Kidney tubule cell (primary cell): ENCODE results near the gene MAP1LC3B.
"Not testable (repeated sequence)": the region's sequence is repeated elsewhere in the genome, so short reads cannot be mapped to it uniquely, and the experiment has no call there.

ENCODE experiments used
- DNase-seq: peaks from one replicate; pipeline ENCODE4 v3.0.0-alpha.2; 2018; ENCODE audit warnings: low spot score

Gene MAP1LC3B

DNA sequence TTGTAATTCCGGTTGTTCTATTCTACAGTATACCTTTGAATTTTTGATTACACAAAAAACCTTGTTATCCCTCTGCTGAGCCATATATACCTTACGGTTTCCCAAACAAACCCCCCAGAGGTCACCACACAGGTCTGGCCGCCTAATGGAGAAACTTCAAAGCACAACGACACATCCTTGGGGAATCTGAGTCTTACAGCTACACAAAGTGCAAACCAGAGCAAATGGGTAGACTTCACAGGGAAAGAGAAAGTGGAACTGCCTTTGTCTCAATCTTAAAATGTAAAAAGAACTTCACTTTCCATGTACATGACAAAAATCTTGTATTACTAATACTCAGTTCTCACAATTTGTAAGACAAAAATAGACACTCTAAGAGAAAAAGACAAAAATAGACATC lies 11.3 kb upstream of the MAP1LC3B start:
- peak; percentile 44 for DNase-seq

GRCh38 chr16:87382023-87382785 lies 9.9 kb upstream of the MAP1LC3B start:
- no peak for DNase-seq

- DNase-seq, result peak; percentile 96
Observed at GRCh38 chr16:87383505-87384161, 8.5 kb upstream of the MAP1LC3B start, which contains the start of gene FBXO31. Gene FBXO31 (minus strand): TSS chr16:87383776. CDS start chr16:87383744, 32 bp downstream.

GRCh38 chr16:87384162-87384874 lies 7.8 kb upstream of the MAP1LC3B start:
- no peak for DNase-seq

GRCh38 chr16:87384875-87385167 lies 7.3 kb upstream of the MAP1LC3B start:
- peak; percentile 43 for DNase-seq

- DNase-seq, result peak; percentile 100
Observed at GRCh38 chr16:87387942-87388817, 4.0 kb upstream of the MAP1LC3B start.

DNA sequence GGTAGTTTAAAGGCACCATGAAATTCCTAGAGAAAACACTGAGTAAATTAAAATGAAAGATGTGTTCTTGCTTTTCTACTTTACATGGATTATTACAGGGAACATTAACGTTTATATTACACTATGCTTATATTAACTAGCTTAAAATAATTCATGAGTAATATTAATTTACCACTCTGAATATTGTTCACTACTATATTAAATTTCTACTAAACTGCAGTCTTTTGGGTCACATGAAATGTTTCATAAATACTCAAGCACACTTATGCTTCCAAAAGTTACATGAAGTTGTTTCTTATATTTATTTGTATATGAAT lies 3.4 kb upstream of the MAP1LC3B start:
- DNase-seq, result no peak

DNA sequence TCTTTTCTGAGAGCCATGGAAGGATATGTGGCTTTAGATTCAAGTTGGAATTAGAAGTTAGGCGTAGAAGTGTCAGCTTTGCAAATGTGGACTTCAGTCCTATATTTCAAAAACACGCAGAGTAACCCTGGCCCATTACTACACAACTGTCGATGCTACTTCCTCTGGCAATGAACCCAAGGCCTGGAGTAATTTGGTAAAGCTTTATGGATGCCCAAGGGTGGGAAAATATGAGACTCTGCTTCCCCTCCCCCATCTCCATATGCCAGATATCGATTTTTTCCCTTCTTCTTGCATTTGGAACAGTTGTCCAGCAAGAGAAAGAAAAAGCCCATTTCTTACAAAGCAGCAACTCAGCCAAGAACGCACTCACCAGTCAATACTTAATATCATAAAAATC lies 2.9 kb upstream of the MAP1LC3B start:
- no peak for DNase-seq

DNA sequence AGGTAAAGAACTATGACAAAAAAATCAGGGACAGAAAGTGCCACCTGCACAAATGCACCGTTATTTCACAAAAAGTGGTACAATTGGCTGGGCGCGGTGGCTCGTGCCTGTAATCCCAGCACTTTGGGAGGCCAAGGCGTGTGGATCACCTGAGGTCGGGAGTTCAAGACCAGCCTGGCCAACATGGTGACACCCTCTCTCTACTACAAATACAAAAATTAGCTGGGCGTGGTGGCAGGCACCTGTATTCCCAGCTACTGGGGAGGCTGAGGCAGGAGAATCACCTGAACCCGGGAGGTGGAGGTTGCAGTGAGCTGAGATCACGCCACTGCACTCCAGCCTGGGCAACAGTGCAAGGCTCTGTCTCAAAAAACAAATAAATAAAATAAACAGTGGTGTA lies 2.2 kb upstream of the MAP1LC3B start:
- DNase-seq, result not testable (repeated sequence)

DNA sequence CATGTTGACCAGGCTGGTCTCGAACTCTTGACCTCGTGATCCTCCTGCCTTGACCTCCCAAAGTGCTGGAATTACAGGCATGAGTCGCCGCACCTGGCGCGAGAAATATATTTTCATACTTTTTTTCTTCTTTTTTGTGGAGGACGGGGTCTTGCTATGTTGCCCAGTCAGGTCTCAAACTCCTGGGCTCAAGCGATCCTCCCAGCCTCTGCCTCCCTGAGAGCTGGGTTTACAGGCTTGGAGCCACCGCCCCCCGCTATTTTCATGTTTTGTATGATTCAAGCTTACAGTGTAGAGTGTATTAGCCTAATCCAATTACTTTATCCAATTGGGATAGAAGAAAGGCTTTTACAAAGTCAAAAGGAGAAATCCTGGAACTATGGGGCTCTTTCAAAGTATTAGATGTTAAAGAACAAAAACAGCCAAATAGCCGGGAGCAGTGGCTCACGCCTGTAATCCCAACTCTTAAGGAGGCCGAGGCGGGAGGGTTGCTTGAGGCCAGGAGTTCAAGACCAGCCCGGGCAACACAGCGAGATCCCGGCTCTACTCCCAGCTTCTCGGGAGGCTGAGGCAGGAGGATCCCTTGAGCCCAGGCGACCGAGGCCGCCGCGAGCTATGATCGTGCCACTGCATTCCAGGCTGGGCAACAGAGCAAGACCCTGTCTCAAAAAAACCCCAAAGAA lies 1.4 kb upstream of the MAP1LC3B start:
- no peak for DNase-seq

DNA sequence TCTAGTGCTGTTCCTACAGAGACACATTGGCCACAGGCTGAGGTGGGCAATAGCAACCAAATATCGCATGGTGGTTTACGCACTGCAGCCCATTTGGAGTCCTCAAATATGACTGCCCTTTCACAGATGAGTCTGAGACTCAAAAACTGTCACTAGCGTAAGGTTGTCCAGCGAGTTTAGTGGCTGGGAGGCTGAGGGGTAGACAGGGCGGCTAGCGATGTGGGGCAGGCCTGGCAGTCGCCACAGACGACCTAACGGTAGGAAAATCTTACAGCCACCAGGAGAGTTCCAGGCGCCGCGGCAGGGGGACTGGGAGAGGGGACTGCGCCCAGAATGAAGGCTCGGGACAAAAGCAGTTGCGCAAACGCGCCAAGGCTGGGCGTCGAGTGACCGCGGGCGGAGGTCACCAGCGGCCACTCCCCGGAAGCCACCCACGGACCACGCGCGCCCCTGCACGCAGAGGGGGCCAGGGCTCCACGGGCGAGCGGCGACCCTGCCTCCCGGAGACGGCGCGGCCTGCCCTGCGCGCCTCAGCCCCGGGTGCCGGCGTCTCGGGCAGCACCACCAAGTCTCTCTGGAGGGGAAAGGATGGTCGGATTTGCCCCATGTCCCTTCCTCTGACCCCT lies 699 bp upstream of the MAP1LC3B start:
- peak; percentile 44 for DNase-seq

GRCh38 chr16:87392821-87393679 lies 914 bp downstream of the MAP1LC3B start:
- DNase-seq, result peak; percentile 52

GRCh38 chr16:87393680-87394055 lies 1.5 kb downstream of the MAP1LC3B start:
- DNase-seq, result no peak

GRCh38 chr16:87395181-87395842 lies 3.2 kb downstream of the MAP1LC3B start:
- no peak for DNase-seq

GRCh38 chr16:87404764-87405625 lies 12.9 kb downstream of the MAP1LC3B start:
- DNase-seq, result peak; percentile 16

DNA sequence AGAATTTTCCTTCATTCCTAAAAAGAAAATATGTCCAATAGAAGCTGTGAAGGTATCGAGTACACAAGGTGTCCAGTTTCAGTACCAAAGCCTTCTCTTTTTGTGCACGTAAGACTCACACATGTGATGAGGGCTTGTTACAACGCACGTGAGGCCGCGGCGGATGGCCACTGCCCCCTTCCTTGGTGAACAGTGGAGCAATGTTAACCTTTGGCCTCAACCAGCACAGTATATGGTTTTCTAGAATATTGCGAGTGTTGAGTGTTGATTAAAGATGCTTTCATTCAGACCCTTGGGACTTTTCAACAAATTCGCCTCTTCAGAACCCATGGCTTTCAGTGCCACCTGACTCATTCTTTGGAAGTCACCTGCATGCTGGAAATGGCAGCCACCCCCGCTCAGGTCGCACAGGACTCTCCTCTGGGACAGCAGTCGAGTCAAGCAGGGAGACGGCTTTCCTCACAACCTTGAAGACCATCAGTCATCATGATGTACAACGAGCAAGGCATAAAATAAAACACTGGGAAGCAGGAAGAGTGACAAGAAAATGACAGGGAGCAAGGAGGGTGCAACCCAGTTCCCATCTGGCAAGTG lies 14.5 kb downstream of the MAP1LC3B start:
- no peak for DNase-seq

- peak; percentile 94 for DNase-seq
Observed at GRCh38 chr16:87407511-87408112, 15.5 kb downstream of the MAP1LC3B start.

DNA sequence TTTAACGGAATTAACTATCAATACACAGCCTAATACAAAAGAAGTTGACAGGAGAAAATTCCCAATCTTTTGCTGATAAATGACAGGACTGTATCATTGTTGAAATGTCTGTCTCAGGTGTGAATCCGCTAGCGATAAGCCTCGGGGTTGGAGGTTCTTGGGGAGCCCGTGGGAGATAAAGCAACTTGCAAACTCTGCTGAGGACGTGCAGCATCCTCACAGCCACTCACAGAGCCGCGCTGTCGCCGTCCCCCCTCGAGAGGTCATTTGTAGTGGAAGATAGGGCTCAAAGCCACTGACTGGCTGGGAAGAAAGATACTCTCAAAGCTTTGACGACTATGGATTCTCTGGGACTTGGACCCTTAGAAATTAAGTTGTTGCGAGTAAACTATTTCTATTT lies 17.0 kb downstream of the MAP1LC3B start:
- DNase-seq, result no peak
